SK-N-SH (cell line): Measurements from ENCODE around the gene GIMAP2.

Source experiments
- POLR2AphosphoS5 ChIP-seq: IDR thresholded peaks from 2 replicates; pipeline ENCODE4 v1.6.1; 2012; ENCODE audit warnings: low read depth, low read length
- RXRA ChIP-seq: IDR thresholded peaks from 2 replicates; pipeline ENCODE4 v1.4.0; 2012; ENCODE audit warnings: low read depth, mild to moderate bottlenecking, borderline replicate concordance

DNA sequence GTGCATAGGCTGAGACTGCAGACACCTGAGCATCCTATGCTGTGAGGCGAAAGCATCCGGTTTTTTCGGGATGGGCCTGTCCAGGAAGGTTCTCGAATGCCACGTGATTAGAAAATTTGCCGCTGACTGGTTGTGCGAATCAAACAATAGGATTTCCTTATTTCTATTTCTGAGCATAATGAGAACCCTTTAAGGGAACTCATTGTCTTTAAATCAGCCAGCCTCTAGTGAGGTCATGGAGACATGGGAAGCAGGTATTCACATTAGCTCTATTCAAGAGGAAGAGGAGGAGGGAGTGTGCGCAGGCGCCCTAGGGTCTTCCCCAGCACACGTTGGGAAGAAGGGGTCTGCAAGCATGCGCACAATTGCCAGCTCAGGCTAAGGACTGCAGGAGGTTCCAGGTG lies 36.5 kb downstream of the GIMAP2 start:
- TF ChIP-seq POLR2AphosphoS5, result no peak
- no peak for TF ChIP-seq RXRA
